ENCODE measurements around the gene TMEM190.
"Not testable (repeated sequence)": the region's sequence is repeated elsewhere in the genome, so short reads cannot be mapped to it uniquely, and the experiment has no call there.

Gene TMEM190

GRCh38 chr19:55418185-55418584 is 41.6 kb downstream of the TMEM190 start:
- peak in 2 of 3 donors; percentile 38 to 55 for DNase-seq (ENCODE audit: low read depth in 2 of 3, low spot score in 1 of 3)

DNA sequence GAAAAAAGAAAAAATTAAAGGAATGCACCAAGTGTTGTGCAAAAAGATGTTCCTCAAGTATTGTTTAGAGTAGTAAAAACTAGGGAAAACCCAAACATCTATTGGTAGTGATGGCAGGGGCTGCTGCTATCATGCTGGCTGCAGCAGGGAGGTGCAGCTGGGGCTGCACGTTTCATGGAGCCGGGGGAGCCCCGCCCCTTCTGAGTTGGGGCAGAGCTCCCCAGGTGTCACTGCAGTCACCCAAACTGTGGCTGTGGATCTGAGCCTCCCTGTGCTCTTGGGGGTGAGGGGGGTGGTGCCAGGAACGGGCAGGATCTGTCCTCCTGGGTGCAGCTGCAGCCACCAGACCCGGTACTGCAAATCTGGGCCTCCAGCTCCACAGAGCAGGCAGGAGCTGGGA is 42.5 kb downstream of the TMEM190 start:
- DNase-seq (ENCODE audit: low read depth in 2 of 3, low spot score in 1 of 3): no peak

GRCh38 chr19:55419624-55420236 is 43.1 kb downstream of the TMEM190 start:
- no peak for DNase-seq (ENCODE audit: low read depth in 2 of 3, low spot score in 1 of 3)

DNA sequence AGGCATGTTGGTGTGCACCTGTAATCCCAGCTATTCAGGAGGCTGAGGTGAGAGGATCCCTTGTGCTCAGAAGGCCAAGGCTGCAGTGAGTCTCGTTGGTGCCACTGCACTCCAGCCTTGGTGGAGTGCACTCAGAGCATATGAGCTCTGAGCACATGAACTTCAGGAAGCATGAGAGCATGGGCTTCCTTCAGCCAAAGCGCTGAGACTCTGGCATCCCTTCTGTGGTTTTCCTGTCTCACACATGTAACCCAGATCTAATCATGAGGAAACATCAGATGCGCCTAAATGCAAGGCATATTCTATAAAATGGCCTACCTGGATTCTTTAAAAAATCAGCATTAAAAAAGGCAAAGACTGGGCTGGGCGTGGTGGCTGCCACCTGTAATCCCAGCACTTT is 44.7 kb downstream of the TMEM190 start:
- DNase-seq (ENCODE audit: low read depth in 2 of 3, low spot score in 1 of 3): not testable (repeated sequence)

DNA sequence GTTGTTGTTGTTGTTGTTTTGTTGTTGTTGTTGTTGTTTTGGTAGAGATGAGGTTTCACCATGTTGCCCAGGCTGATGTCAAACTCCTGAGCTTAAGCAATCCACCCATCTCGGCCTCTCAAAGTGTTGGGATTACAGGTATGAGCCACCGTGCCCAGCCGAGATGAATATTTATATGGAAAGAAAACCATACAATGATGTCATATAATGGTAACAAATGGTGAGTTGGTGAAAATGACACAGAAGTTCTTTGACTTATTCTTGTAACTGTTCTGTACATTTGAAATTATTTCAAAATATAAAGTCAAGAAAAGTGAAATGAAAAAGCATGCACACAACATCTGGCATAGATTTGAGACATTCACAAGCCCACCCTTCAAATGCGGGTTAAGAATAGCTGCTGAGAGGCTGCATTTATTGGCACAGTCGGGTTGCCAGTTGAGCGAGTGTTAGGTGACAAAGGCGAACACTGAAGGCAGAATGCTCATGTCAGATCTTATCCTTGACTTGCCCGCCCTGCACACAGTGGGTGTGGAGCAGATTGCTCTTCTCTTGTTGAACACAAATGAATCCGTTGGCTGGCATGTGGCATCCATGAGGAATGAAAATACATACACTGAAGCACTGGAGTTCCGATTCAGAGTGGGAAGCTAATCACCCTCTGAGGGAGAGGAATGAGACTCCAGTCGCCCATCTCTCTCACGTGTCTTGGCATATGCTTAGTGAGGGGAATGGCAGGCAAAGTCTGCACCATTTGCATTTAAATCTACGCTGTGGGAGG is 46.8 kb downstream of the TMEM190 start:
- DNase-seq (ENCODE audit: low read depth in 2 of 3, low spot score in 1 of 3): no peak

DNA sequence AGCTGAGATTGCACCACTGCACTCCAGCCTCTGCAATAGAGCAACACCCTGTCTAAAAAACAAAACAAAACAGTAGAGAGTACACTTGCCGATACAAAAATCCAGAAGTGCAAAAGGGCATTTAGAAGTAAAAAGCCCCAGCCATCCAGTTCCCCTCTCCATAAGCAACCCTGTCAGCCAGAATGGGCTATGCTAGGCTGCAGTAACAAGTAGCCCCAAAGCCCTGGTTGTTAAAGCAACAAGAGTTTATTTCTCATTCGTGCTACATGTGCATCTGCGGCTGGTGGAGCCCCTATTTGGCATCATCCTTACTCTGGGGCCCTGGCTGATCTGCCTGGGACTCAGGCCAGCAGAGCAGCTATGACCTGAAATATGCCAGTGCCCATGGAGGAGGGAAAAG is 47.9 kb downstream of the TMEM190 start:
- DNase-seq (ENCODE audit: low read depth in 2 of 3, low spot score in 1 of 3): no peak

DNA sequence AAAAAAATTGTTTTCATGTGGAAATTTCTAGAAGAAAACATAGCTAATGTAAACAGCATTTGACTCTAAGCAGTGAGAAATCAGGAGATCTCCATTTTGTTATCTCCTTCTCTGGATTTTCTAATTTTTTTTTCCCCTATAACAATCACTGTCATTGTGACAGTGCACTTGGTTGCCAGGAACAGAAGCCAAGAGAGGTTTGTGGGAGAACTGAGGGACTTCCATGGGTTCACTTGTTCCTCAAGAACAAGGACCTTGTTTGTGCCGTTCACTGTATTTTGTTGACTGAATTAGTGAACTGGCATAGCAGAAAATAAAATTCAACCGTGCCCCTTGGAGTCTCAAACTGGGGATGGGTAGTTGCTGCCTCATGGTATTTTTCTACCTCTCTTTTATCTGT is 49.4 kb downstream of the TMEM190 start:
- no peak for DNase-seq (ENCODE audit: low read depth in 2 of 3, low spot score in 1 of 3)
